Sigmoid colon (tissue), 4 donors: ENCODE data around the gene LMAN2L.

Experiments
- POLR2AphosphoS5 ChIP-seq, 4 donors: sonication (generic); formaldehyde crosslinking; IDR thresholded peaks; one replicate each; pipeline ENCODE4 v1.6.1; 2017; ENCODE audit warnings: antibody characterized with exemption in 4 of 4
- TF ChIP-seq, protein P1 (sequence below), 4 experiments: fragments of 450-650 bp in 3 of 4; fragments of 200-600 bp in 1 of 4; IDR thresholded peaks; one replicate each; pipeline ENCODE4 v1.5.1; 2016 to 2019; ENCODE audit warnings: antibody characterized with exemption in 4 of 4, mild to moderate bottlenecking in 3 of 4, moderate library complexity in 2 of 4

DNA sequence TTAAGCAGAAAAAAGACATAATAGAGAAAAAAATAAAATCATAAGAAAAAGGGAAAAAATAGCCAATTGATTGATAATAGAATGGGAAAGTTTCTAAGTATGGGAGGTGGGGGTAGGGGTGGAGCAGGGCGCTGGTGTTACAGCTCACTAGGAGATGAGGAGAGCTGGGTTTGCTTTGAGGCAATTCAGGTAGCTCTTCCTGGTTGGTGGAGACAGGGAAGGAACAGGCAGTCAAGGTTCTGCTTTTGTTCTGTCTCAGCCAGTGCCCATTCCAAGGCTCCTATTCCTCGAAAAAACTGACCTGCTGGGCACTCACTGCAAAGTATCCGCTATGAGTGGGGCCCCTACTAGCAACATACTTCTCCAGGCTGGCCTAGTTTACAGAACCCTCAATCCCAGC is 19.1 kb upstream of the LMAN2L start:
- TF ChIP-seq, protein P1, sequence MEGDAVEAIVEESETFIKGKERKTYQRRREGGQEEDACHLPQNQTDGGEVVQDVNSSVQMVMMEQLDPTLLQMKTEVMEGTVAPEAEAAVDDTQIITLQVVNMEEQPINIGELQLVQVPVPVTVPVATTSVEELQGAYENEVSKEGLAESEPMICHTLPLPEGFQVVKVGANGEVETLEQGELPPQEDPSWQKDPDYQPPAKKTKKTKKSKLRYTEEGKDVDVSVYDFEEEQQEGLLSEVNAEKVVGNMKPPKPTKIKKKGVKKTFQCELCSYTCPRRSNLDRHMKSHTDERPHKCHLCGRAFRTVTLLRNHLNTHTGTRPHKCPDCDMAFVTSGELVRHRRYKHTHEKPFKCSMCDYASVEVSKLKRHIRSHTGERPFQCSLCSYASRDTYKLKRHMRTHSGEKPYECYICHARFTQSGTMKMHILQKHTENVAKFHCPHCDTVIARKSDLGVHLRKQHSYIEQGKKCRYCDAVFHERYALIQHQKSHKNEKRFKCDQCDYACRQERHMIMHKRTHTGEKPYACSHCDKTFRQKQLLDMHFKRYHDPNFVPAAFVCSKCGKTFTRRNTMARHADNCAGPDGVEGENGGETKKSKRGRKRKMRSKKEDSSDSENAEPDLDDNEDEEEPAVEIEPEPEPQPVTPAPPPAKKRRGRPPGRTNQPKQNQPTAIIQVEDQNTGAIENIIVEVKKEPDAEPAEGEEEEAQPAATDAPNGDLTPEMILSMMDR (IDR thresholded peaks at IDR 0.05): no peak
- no peak for TF ChIP-seq POLR2AphosphoS5 (IDR thresholded peaks at IDR 0.05)
